Neural progenitor cell (in vitro differentiated cells): ENCODE data around the gene SLITRK6. TPM values are rescaled to one million over a fixed set of nuclear protein-coding genes. Genes with fewer than 3 reads are reported as not detected.

Experiments used
- DNase-seq: peaks from one replicate; pipeline ENCODE4 v3.0.0-alpha.2; 2016; ENCODE audit warnings: low spot score
- H2AFZ ChIP-seq: fragments of 200-600 bp; sonication (generic); replicated peaks from 2 replicates; pipeline ENCODE4 v1.6.1; 2016; ENCODE audit warnings: antibody characterized with exemption
- H3F3A ChIP-seq: fragments of 200-600 bp; sonication (generic); 2 replicates; pipeline ENCODE4 v1.6.1; 2016; ENCODE audit warnings: antibody characterized with exemption, low read depth
- H3K27ac ChIP-seq: fragments of 200-600 bp; sonication (generic); 2 replicates; pipeline ENCODE4 v1.5.1; 2016; ENCODE audit warnings: mild to moderate bottlenecking
- H3K27me3 ChIP-seq: fragments of 200-600 bp; sonication (generic); 2 replicates; pipeline ENCODE4 v1.6.1; 2016; ENCODE audit warnings: mild to moderate bottlenecking, moderate library complexity
- H3K36me3 ChIP-seq: fragments of 200-600 bp; sonication (generic); 2 replicates; pipeline ENCODE4 v1.5.1; 2016
- H3K4me1 ChIP-seq: fragments of 200-600 bp; sonication (generic); 2 replicates; pipeline ENCODE4 v1.6.1; 2016; ENCODE audit warnings: mixed run types
- H3K4me2 ChIP-seq: fragments of 200-600 bp; sonication (generic); 2 replicates; pipeline ENCODE4 v1.6.1; 2016
- H3K4me3 ChIP-seq: fragments of 200-600 bp; sonication (generic); 2 replicates; pipeline ENCODE4 v1.5.1; 2016
- H3K79me2 ChIP-seq: fragments of 200-600 bp; sonication (generic); 2 replicates; pipeline ENCODE4 v1.6.1; 2016; ENCODE audit warnings: low read depth
- H3K9ac ChIP-seq: fragments of 200-600 bp; sonication (generic); 2 replicates; pipeline ENCODE4 v1.6.1; 2016
- H3K9me3 ChIP-seq: fragments of 200-600 bp; sonication (generic); 2 replicates; pipeline ENCODE4 v1.5.1; 2016; ENCODE audit warnings: low read depth
- H4K20me1 ChIP-seq: fragments of 200-600 bp; sonication (generic); 2 replicates; pipeline ENCODE4 v1.6.1; 2016; ENCODE audit warnings: low read depth
- H3K27ac Mint-ChIP-seq: 3 replicates; pipeline ENCODE4 v1.8.0; 2021; ENCODE audit warnings: mixed read lengths
- H3K27me3 Mint-ChIP-seq: 2 replicates; pipeline ENCODE4 v1.8.0; 2022; ENCODE audit warnings: low read depth, mild to moderate bottlenecking, inconsistent platforms, moderate library complexity, mixed read lengths; ENCODE audit not compliant: insufficient read depth
- H3K36me3 Mint-ChIP-seq: 3 replicates; pipeline ENCODE4 v1.8.0; 2021; ENCODE audit warnings: mixed read lengths
- H3K4me1 Mint-ChIP-seq: 3 replicates; pipeline ENCODE4 v1.8.0; 2021; ENCODE audit warnings: mixed read lengths
- H3K4me3 Mint-ChIP-seq: 3 replicates; pipeline ENCODE4 v1.8.0; 2021; ENCODE audit warnings: mild to moderate bottlenecking, moderate library complexity, mixed read lengths
- H3K9me3 Mint-ChIP-seq: 3 replicates; pipeline ENCODE4 v1.8.0; 2020; ENCODE audit warnings: mixed read lengths
- EZH2 ChIP-seq: fragments of 200-600 bp; sonication (generic); IDR thresholded peaks from 2 replicates; pipeline ENCODE4 v1.6.1; 2017; ENCODE audit warnings: antibody characterized with exemption, mild to moderate bottlenecking, moderate library complexity
- EZH2phosphoT487 ChIP-seq: fragments of 200-600 bp; sonication (generic); IDR thresholded peaks from 2 replicates; pipeline ENCODE4 v1.6.1; 2017; ENCODE audit warnings: antibody characterized with exemption
- total RNA-seq: library from RNA; depleted of rRNA; stranded (reverse); fragments of >200 nt; gene quantifications from 2 replicates; pipeline ENCODE4 v1.2.3, GENCODE V29; 2015; ENCODE audit warnings: low replicate concordance
- TF ChIP-seq, protein P1 (sequence below): fragments of 200-600 bp; sonication (generic); IDR thresholded peaks from 2 replicates; pipeline ENCODE4 v1.5.1; 2017; ENCODE audit warnings: antibody characterized with exemption, mild to moderate bottlenecking

Gene SLITRK6
- total RNA-seq, 1 donor from 2014 or later, result 0.75 TPM

GRCh38 chr13:85798556-85798955 lies 663 bp downstream of the SLITRK6 start:
- H3K27me3 Mint-ChIP-seq, result no peaks in the 10 kb centered on the region
- Histone ChIP-seq H3K9me3 (no peaks in the 10 kb centered on the region), H3K36me3 (no peaks in the 10 kb centered on the region), H3K27me3 (no peaks in the 10 kb centered on the region), H3K27ac (no peak overlapping the region), H4K20me1 (no peaks in the 10 kb centered on the region), H3K79me2 (no peaks in the 10 kb centered on the region), H3K4me2 (peak overlapping the region; percentile 65), H3K4me1 (peaks cover 9% of the 10 kb centered on the region), H3F3A (no peaks in the 10 kb centered on the region), H3K9ac (no peak overlapping the region), H2AFZ (peak overlapping the region; percentile 72), H3K4me3 (peak overlapping the region; percentile 23)
- peak overlapping the region; percentile 75 for H3K4me3 Mint-ChIP-seq
- H3K9me3 Mint-ChIP-seq, result no peaks in the 10 kb centered on the region
- TF ChIP-seq, protein P1, sequence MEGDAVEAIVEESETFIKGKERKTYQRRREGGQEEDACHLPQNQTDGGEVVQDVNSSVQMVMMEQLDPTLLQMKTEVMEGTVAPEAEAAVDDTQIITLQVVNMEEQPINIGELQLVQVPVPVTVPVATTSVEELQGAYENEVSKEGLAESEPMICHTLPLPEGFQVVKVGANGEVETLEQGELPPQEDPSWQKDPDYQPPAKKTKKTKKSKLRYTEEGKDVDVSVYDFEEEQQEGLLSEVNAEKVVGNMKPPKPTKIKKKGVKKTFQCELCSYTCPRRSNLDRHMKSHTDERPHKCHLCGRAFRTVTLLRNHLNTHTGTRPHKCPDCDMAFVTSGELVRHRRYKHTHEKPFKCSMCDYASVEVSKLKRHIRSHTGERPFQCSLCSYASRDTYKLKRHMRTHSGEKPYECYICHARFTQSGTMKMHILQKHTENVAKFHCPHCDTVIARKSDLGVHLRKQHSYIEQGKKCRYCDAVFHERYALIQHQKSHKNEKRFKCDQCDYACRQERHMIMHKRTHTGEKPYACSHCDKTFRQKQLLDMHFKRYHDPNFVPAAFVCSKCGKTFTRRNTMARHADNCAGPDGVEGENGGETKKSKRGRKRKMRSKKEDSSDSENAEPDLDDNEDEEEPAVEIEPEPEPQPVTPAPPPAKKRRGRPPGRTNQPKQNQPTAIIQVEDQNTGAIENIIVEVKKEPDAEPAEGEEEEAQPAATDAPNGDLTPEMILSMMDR, result no peak
- TF ChIP-seq EZH2phosphoT487 (no peak), EZH2 (no peak)
- no peak overlapping the region for H3K27ac Mint-ChIP-seq
- no peaks in the 10 kb centered on the region for H3K36me3 Mint-ChIP-seq
- peaks cover 12% of the 10 kb centered on the region for H3K4me1 Mint-ChIP-seq
- no peak for DNase-seq

DNA sequence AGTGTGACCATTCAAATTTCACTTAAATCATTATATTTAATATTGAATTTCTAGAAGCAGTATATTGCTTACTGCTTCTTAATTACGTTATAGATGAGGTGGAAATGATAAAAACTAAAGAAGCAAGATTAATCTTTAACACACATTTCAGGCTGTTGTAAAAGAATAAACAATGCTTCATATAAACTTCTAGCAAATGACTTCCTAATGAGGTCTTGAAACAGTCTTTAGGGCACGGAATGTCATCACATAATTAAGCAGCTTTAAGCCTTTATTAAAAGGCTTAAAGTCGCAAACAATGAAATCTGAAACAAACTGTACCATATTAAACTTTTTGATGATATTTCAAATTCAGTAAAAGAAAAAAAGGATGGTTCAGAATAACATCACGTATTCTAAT lies 1.9 kb downstream of the SLITRK6 start:
- Histone ChIP-seq H3K4me2 (no peak overlapping the region), H3K9me3 (no peaks in the 10 kb centered on the region), H3K27me3 (no peaks in the 10 kb centered on the region), H3K36me3 (no peaks in the 10 kb centered on the region), H4K20me1 (no peaks in the 10 kb centered on the region), H3K4me3 (no peak overlapping the region), H3F3A (no peaks in the 10 kb centered on the region), H3K79me2 (no peaks in the 10 kb centered on the region), H3K27ac (no peak overlapping the region), H3K4me1 (peaks cover 9% of the 10 kb centered on the region), H2AFZ (no peak overlapping the region), H3K9ac (no peak overlapping the region)
- Mint-ChIP-seq H3K4me1 (peaks cover 12% of the 10 kb centered on the region), H3K4me3 (no peak overlapping the region), H3K36me3 (no peaks in the 10 kb centered on the region), H3K27ac (no peak overlapping the region), H3K9me3 (no peaks in the 10 kb centered on the region), H3K27me3 (no peaks in the 10 kb centered on the region)
- no peak for DNase-seq
- TF ChIP-seq EZH2, result no peak

DNA sequence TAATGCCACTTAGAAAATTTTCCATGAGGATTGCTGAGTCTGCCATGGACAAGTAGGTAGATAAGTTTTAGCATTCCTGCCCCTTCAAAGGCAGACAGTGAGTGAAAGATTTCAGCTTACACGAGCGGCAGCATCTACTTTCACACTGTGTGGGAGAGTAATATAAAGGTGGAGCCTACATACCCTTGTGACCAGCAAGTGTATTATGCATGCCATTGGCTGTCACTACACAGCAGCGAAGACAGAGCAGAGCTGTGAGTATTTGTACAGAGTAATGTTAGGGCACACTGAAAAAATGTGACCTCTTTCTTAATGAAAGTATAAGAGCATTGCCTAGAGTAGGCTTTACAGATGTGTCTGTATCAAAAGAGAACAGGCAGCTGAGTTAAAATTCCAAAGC lies 14.0 kb downstream of the SLITRK6 start:
- no peaks in the 10 kb centered on the region for H3K79me2 ChIP-seq
- Mint-ChIP-seq H3K9me3 (no peaks in the 10 kb centered on the region), H3K36me3 (no peaks in the 10 kb centered on the region), H3K4me1 (no peaks in the 10 kb centered on the region), H3K4me3 (no peak overlapping the region), H3K27me3 (no peaks in the 10 kb centered on the region), H3K27ac (no peak overlapping the region)
- H3K4me3 ChIP-seq, result no peak overlapping the region
- no peak for DNase-seq
- H3K4me1 ChIP-seq, result no peaks in the 10 kb centered on the region
- H3K9ac ChIP-seq, result no peak overlapping the region
- H3K27ac ChIP-seq, result no peak overlapping the region
- H3K27me3 ChIP-seq, result no peaks in the 10 kb centered on the region
- H3F3A ChIP-seq, result no peaks in the 10 kb centered on the region
- no peaks in the 10 kb centered on the region for H3K9me3 ChIP-seq
- TF ChIP-seq EZH2phosphoT487 (no peak), EZH2 (no peak)
- TF ChIP-seq, protein P1, result no peak
- H2AFZ ChIP-seq, result no peak overlapping the region
- H3K4me2 ChIP-seq, result no peak overlapping the region
- no peaks in the 10 kb centered on the region for H3K36me3 ChIP-seq
- H4K20me1 ChIP-seq, result no peaks in the 10 kb centered on the region

- no peak for DNase-seq
- Histone ChIP-seq H3K4me1 (no peaks in the 10 kb centered on the region), H3K36me3 (no peaks in the 10 kb centered on the region), H3K9me3 (no peaks in the 10 kb centered on the region), H4K20me1 (no peaks in the 10 kb centered on the region), H2AFZ (no peak overlapping the region), H3K79me2 (no peaks in the 10 kb centered on the region), H3K4me3 (no peak overlapping the region), H3F3A (no peaks in the 10 kb centered on the region), H3K9ac (no peak overlapping the region), H3K27ac (no peak overlapping the region), H3K4me2 (no peak overlapping the region), H3K27me3 (no peaks in the 10 kb centered on the region)
- H3K36me3 Mint-ChIP-seq, result no peaks in the 10 kb centered on the region
- H3K4me3 Mint-ChIP-seq, result no peak overlapping the region
- H3K4me1 Mint-ChIP-seq, result no peaks in the 10 kb centered on the region
- no peaks in the 10 kb centered on the region for H3K27me3 Mint-ChIP-seq
- no peak overlapping the region for H3K27ac Mint-ChIP-seq
- H3K9me3 Mint-ChIP-seq, result peaks cover 3% of the 10 kb centered on the region
- TF ChIP-seq, protein P1, result no peak
- no peak for TF ChIP-seq EZH2
- TF ChIP-seq EZH2phosphoT487, result no peak
Observed at GRCh38 chr13:85772367-85772766, 26.9 kb downstream of the SLITRK6 start.
